Measurements from ENCODE around the gene TIMM13.

DNA sequence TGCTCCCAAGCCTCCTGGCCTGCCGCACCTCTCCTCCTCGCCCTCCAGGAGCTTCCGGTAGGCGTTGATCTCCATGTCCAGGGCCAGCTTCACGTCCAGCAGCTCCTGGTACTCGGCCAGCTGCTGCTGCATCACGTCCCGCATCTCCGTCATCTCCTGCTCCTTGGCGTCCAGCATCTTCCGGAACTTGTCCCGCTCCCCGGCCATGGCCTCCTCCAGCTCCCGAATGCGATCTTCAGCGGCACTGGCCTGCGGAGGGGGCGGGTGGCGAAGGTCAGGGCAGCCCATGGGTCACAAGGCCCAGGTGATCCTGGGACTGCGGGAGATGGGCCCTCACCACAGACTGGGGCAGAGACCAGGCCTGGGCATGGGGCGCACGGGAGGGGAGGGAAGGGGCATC, 6.9 kb upstream of the TIMM13 start:
- TF ChIP-seq, protein P1, sequence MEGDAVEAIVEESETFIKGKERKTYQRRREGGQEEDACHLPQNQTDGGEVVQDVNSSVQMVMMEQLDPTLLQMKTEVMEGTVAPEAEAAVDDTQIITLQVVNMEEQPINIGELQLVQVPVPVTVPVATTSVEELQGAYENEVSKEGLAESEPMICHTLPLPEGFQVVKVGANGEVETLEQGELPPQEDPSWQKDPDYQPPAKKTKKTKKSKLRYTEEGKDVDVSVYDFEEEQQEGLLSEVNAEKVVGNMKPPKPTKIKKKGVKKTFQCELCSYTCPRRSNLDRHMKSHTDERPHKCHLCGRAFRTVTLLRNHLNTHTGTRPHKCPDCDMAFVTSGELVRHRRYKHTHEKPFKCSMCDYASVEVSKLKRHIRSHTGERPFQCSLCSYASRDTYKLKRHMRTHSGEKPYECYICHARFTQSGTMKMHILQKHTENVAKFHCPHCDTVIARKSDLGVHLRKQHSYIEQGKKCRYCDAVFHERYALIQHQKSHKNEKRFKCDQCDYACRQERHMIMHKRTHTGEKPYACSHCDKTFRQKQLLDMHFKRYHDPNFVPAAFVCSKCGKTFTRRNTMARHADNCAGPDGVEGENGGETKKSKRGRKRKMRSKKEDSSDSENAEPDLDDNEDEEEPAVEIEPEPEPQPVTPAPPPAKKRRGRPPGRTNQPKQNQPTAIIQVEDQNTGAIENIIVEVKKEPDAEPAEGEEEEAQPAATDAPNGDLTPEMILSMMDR (IDR thresholded peaks at IDR 0.05; ENCODE audit: low read depth, low read length, poor library complexity, severe bottlenecking): no peak
- no peak for TF ChIP-seq EZH2phosphoT487 (IDR thresholded peaks at IDR 0.05; ENCODE audit: borderline replicate concordance, low read length)

All from DOHH2 (cell line).